HFFc6 (cell line): Measurements from ENCODE around the gene HRAS. TPM values are rescaled to one million over a fixed set of nuclear protein-coding genes. Genes with fewer than 3 reads are reported as not detected.

ENCODE experiments used
- DNase-seq: peaks from one replicate; pipeline ENCODE4 v3.0.0-alpha.2; 2018
- H3K27ac Mint-ChIP-seq: 2 replicates; pipeline ENCODE4 v1.8.0; 2020; ENCODE audit warnings: mild to moderate bottlenecking, mixed read lengths
- H3K27me3 Mint-ChIP-seq: 2 replicates; pipeline ENCODE4 v1.8.0; 2021; ENCODE audit warnings: mild to moderate bottlenecking, moderate library complexity, mixed read lengths; ENCODE audit not compliant: insufficient read depth
- H3K36me3 Mint-ChIP-seq: 2 replicates; pipeline ENCODE4 v1.8.0; 2021; ENCODE audit warnings: low read depth, mixed read lengths
- H3K4me1 Mint-ChIP-seq: 2 replicates; pipeline ENCODE4 v1.8.0; 2020; ENCODE audit warnings: low read depth, mixed read lengths
- H3K4me3 Mint-ChIP-seq: 2 replicates; pipeline ENCODE4 v1.8.0; 2020; ENCODE audit warnings: mild to moderate bottlenecking, moderate library complexity, mixed read lengths
- H3K9me3 Mint-ChIP-seq: 2 replicates; pipeline ENCODE4 v1.8.0; 2020; ENCODE audit warnings: mild to moderate bottlenecking, mixed read lengths
- CTCF ChIP-seq: fragments of 200-600 bp; sonication (generic); IDR thresholded peaks from 2 replicates; pipeline ENCODE4 v1.5.0; 2021; ENCODE audit warnings: antibody characterized with exemption, mild to moderate bottlenecking
- total RNA-seq, 6 experiments: library from RNA; stranded (reverse); fragmentation: NEBNext Ultra II Directional; extraction: Animal tissue kit (Norgen Biotek cat#: 25700); gene quantifications; 2 replicates in 1 of 6; 3 replicates in 5 of 6; pipeline ENCODE4 v1.2.3, GENCODE V29; 2021

Gene HRAS
- total RNA-seq, 6 experiments from 2014 or later, result 102 to 125 (median 107) TPM

- no peak for DNase-seq
- peaks cover 2% of the 10 kb centered on the region for H3K27me3 Mint-ChIP-seq
- no peaks in the 10 kb centered on the region for H3K9me3 Mint-ChIP-seq
- no peaks in the 10 kb centered on the region for H3K36me3 Mint-ChIP-seq
- no peaks in the 10 kb centered on the region for H3K4me1 Mint-ChIP-seq
- peak overlapping the region; percentile 26; the same call in 1 of the 2 replicates for H3K27ac Mint-ChIP-seq
- H3K4me3 Mint-ChIP-seq, result peak overlapping the region; percentile 79
- TF ChIP-seq CTCF, result peak; percentile 9; the same call in 1 of the 2 replicates
Observed at GRCh38 chr11:534396-535209, 773 bp downstream of the HRAS start.

GRCh38 chr11:533586-534395 lies 1.6 kb downstream of the HRAS start:
- no peaks in the 10 kb centered on the region for H3K36me3 Mint-ChIP-seq
- H3K27ac Mint-ChIP-seq, result no peak overlapping the region
- H3K4me3 Mint-ChIP-seq, result peak overlapping the region; percentile 79
- H3K27me3 Mint-ChIP-seq, result peaks cover 2% of the 10 kb centered on the region
- no peaks in the 10 kb centered on the region for H3K4me1 Mint-ChIP-seq
- no peaks in the 10 kb centered on the region for H3K9me3 Mint-ChIP-seq
- DNase-seq, result no peak
- no peak for TF ChIP-seq CTCF

GRCh38 chr11:532986-533585 lies 2.3 kb downstream of the HRAS start:
- Mint-ChIP-seq H3K27me3 (peaks cover 2% of the 10 kb centered on the region), H3K9me3 (no peaks in the 10 kb centered on the region), H3K4me1 (no peaks in the 10 kb centered on the region), H3K36me3 (no peaks in the 10 kb centered on the region), H3K27ac (no peak overlapping the region), H3K4me3 (no peak overlapping the region)
- no peak for DNase-seq
- TF ChIP-seq CTCF, result no peak

GRCh38 chr11:532527-532985 lies 2.8 kb downstream of the HRAS start:
- H3K9me3 Mint-ChIP-seq, result no peaks in the 10 kb centered on the region
- no peak overlapping the region for H3K27ac Mint-ChIP-seq
- H3K36me3 Mint-ChIP-seq, result no peaks in the 10 kb centered on the region
- no peak for TF ChIP-seq CTCF
- no peaks in the 10 kb centered on the region for H3K4me1 Mint-ChIP-seq
- no peak for DNase-seq
- no peak overlapping the region for H3K4me3 Mint-ChIP-seq
- H3K27me3 Mint-ChIP-seq, result peaks cover 2% of the 10 kb centered on the region

GRCh38 chr11:531919-532526 lies 3.4 kb downstream of the HRAS start:
- no peak for DNase-seq
- no peak overlapping the region for H3K27ac Mint-ChIP-seq
- TF ChIP-seq CTCF, result no peak
- H3K36me3 Mint-ChIP-seq, result no peaks in the 10 kb centered on the region
- H3K9me3 Mint-ChIP-seq, result no peaks in the 10 kb centered on the region
- H3K4me3 Mint-ChIP-seq, result no peak overlapping the region
- H3K4me1 Mint-ChIP-seq, result no peaks in the 10 kb centered on the region
- H3K27me3 Mint-ChIP-seq, result peaks cover 2% of the 10 kb centered on the region
